D721Med (cell line): Measurements from ENCODE around the gene TUBB1.

Experiments used
- DNase-seq: peaks from one replicate; pipeline ENCODE4 v3.0.0; 2011; ENCODE audit warnings: low spot score; ENCODE audit not compliant: insufficient read length
- FAIRE-seq: peaks from 2 replicates; lab custom pipeline; 2011; peaks lifted over from hg19 to GRCh38; lab: Jason Lieb, UNC
- CTCF ChIP-seq: IDR thresholded peaks from 2 replicates; pipeline ENCODE4 v1.5.1; 2012; ENCODE audit warnings: mild to moderate bottlenecking, control low read depth; ENCODE audit not compliant: insufficient read depth; ENCODE audit errors: missing control alignments

The TUBB1 gene

DNA sequence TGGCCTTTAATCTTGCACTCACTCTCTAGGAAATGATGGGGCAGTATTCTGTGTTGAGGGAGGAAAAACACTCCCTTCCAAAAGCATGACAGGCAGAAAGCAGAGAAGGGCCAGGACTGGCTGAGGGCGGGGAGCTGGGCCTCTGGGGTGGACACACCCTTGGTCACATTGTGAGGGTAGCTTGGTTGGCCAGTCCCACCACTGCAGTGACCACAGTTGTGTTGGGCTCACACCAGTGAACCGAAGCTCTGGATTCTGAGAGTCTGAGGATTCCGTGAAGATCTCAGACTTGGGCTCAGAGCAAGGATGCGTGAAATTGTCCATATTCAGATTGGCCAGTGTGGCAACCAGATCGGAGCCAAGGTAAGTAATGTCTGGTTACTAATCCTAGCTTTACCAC lies at the start of gene TUBB1:
TSS of gene TUBB1 (plus strand) at position 213 of the 400 bp plus-strand sequence. CDS start at position 307, 94 bp downstream.
- TF ChIP-seq CTCF = no peak
- DNase-seq = no peak
- no peak for FAIRE-seq

DNA sequence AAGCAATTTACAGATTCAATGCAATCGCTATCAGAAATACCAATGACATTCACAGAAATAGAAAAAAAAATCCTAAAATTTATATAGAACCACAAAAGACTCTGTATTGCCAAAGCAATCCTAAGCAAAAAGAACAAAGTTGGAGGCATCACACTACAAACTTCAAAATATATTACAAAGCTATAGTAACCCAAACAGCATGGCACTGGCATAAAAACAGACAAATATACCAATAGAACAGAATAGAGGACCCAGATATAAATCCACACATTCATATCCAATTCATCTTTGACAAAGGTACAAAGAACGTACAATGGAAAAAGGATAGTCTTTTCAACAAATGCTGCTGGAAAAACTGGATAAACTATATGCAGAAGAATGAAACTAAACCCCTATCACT lies 49.8 kb upstream of the TUBB1 start:
- no peak for TF ChIP-seq CTCF
- no peak for FAIRE-seq
- no peak for DNase-seq

DNA sequence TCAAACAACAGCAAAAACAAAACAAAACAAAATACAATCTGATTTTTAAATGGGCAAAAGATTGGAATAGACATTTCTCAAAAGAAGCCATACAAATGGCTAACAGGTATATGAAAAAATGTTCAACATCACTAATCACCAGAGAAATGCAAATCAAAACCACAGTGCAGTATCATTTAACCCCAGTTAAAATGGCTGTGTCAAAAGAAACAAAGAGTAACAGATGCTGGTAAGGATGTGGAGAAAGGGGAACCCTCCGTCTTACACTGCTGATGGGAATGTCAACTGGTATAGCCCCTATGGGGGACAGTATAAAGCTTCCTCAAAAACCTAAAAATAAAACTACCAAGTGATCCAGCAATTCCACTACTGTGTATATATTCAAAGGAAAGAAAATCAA lies 49.1 kb upstream of the TUBB1 start:
- TF ChIP-seq CTCF = no peak
- DNase-seq (no peak), FAIRE-seq (no peak)

GRCh38 chr20:58971429-58971828 lies 47.8 kb upstream of the TUBB1 start:
- no peak for TF ChIP-seq CTCF
- no peak for DNase-seq
- FAIRE-seq = no peak

GRCh38 chr20:58973179-58973578 lies 46.0 kb upstream of the TUBB1 start:
- FAIRE-seq (no peak), DNase-seq (no peak)
- no peak for TF ChIP-seq CTCF

DNA sequence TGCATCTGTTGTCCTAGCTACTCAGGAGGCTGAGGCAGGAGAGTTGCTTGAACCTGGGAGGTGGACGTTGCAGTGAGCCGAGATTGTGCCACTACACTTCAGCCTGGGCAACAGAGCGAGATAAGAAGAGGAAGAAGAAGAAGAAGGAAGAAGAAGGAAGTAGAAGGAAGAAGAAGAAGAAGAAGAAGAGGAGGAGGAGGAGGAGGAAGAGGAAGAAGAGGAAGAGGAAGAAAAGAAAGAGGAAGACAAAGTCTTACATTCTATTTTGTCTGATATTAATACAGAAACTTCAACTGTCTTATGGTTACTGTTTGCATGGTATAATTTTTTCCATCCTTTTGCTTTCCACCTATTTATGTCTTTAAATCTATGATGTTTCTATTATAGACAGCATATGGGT lies 45.4 kb upstream of the TUBB1 start:
- DNase-seq (no peak), FAIRE-seq (no peak)

GRCh38 chr20:58975353-58975752 lies 43.9 kb upstream of the TUBB1 start:
- TF ChIP-seq CTCF = no peak
- no peak for DNase-seq
- FAIRE-seq = no peak

More for the DNA sequence above, 45.4 kb upstream of the TUBB1 start:
- TF ChIP-seq CTCF = no peak
